H1 (cell line): Measurements from ENCODE around the gene DYRK2. TPM values are rescaled to one million over a fixed set of nuclear protein-coding genes. Genes with fewer than 3 reads are reported as not detected.
A peak's percentile ranks its signal among the peaks of the same experiment; 100 is the strongest.

Experiments used
- CTCF ChIA-PET: fragments of 300-600 bp; sonication (Branson Sonifier 250); formaldehyde crosslinking; loops from one replicate; lab custom pipeline; 2021; ENCODE audit not compliant: partially characterized antibody; lab: Charles Lee
- POLR2A ChIA-PET: fragments of 300-600 bp; sonication (Branson Sonifier 250); formaldehyde crosslinking; loops from one replicate; lab custom pipeline; 2021; ENCODE audit warnings: inconsistent platforms; ENCODE audit not compliant: partially characterized antibody; lab: Charles Lee
- DNase-seq, 2 experiments: peaks; one replicate each; pipeline versions ENCODE4 v3.0.0 to v3.0.0-alpha.2; 2010 to 2022; ENCODE audit warnings: low spot score in 2 of 2, low read depth in 1 of 2, mixed read lengths in 1 of 2
- FAIRE-seq: peaks from 2 replicates; lab custom pipeline; 2011; peaks lifted over from hg19 to GRCh38; lab: Jason Lieb, UNC
- H2AFZ ChIP-seq: 2 replicates; pipeline ENCODE4 v1.8.1; 2012; ENCODE audit warnings: low read length, inconsistent platforms
- H2AK5ac ChIP-seq: 2 replicates; pipeline ENCODE4 v1.6.1; 2013; ENCODE audit warnings: low read depth, low read length
- H2BK120ac ChIP-seq: replicated peaks from 2 replicates; pipeline ENCODE3; 2013; ENCODE audit warnings: low read depth, low read length, inconsistent platforms
- H2BK12ac ChIP-seq: 2 replicates; pipeline ENCODE4 v1.6.1; 2013; ENCODE audit warnings: low read depth, low read length
- H2BK15ac ChIP-seq: 2 replicates; pipeline ENCODE4 v1.6.1; 2013; ENCODE audit warnings: low read length
- H2BK20ac ChIP-seq: 2 replicates; pipeline ENCODE4 v1.6.1; 2013; ENCODE audit warnings: low read length
- H2BK5ac ChIP-seq: 2 replicates; pipeline ENCODE4 v1.6.1; 2013; ENCODE audit warnings: low read depth, low read length
- H3K14ac ChIP-seq: 2 replicates; pipeline ENCODE4 v1.6.1; 2013; ENCODE audit warnings: inconsistent platforms; ENCODE audit not compliant: insufficient read length
- H3K18ac ChIP-seq: 2 replicates; pipeline ENCODE4 v1.6.1; 2013; ENCODE audit warnings: low read length; ENCODE audit errors: extremely low read depth
- H3K23ac ChIP-seq: 2 replicates; pipeline ENCODE4 v1.6.1; 2013; ENCODE audit warnings: inconsistent platforms; ENCODE audit not compliant: insufficient read length
- H3K23me2 ChIP-seq: 2 replicates; pipeline ENCODE4 v1.6.1; 2013; ENCODE audit warnings: low read depth, low read length
- H3K27ac ChIP-seq: 2 replicates; pipeline ENCODE4 v1.6.1; 2011; ENCODE audit warnings: low read depth, low read length, inconsistent platforms
- H3K27me3 ChIP-seq, 4 experiments: replicated peaks in 1 of 4; 1 replicate in 1 of 4; 2 replicates in 3 of 4; pipeline versions ENCODE4 v1.6.1 to v1.8.1; 2011 to 2013; ENCODE audit warnings: low read length in 3 of 4, mild to moderate bottlenecking in 3 of 4, inconsistent platforms in 2 of 4, mixed read lengths in 2 of 4, moderate library complexity in 1 of 4; ENCODE audit not compliant: control insufficient read depth in 3 of 4, insufficient read depth in 3 of 4; ENCODE audit errors: extremely low read depth in 1 of 4
- H3K36me3 ChIP-seq, 4 experiments: 2 replicates each; pipeline versions ENCODE4 v1.6.1 to v1.8.1; 2011 to 2013; ENCODE audit warnings: mild to moderate bottlenecking in 4 of 4, low read length in 3 of 4, moderate library complexity in 2 of 4, control low read depth in 1 of 4, inconsistent platforms in 1 of 4; ENCODE audit not compliant: insufficient read depth in 4 of 4, control insufficient read depth in 2 of 4
- H3K4ac ChIP-seq: replicated peaks from 2 replicates; pipeline ENCODE3; 2013; ENCODE audit warnings: low read length, low read depth, mixed read lengths, inconsistent platforms; ENCODE audit not compliant: insufficient read length
- H3K4me1 ChIP-seq, 4 experiments: replicated peaks in 1 of 4; 1 replicate in 1 of 4; 2 replicates in 3 of 4; pipeline versions ENCODE4 v1.6.1 to v1.8.1; 2011 to 2013; ENCODE audit warnings: low read length in 3 of 4, inconsistent platforms in 2 of 4, mixed read lengths in 1 of 4; ENCODE audit not compliant: insufficient read depth in 4 of 4, control insufficient read depth in 3 of 4
- H3K4me2 ChIP-seq, 2 experiments: 2 replicates each; pipeline versions ENCODE4 v1.6.1 to v1.8.1; 2011 to 2013; ENCODE audit warnings: low read depth in 2 of 2, low read length in 2 of 2, control low read depth in 1 of 2, inconsistent platforms in 1 of 2, mild to moderate bottlenecking in 1 of 2; ENCODE audit not compliant: insufficient read depth in 1 of 2
- H3K4me3 ChIP-seq, 4 experiments: fragments of 200-600, 300-600 bp in 1 of 4; sonication (generic), shearing (Covaris generic), sonication (Bioruptor Twin) in 1 of 4; 2 replicates each; pipeline versions ENCODE4 v1.5.1 to v1.8.1; 2011 to 2016; ENCODE audit warnings: low read length in 4 of 4, low read depth in 3 of 4, control low read depth in 2 of 4, inconsistent platforms in 2 of 4, mild to moderate bottlenecking in 2 of 4, mixed read lengths in 1 of 4, moderate library complexity in 1 of 4; ENCODE audit not compliant: insufficient read depth in 2 of 4; ENCODE audit errors: extremely low read depth in 1 of 4
- H3K56ac ChIP-seq: replicated peaks from 2 replicates; pipeline ENCODE3; 2013; ENCODE audit warnings: low read depth, mild to moderate bottlenecking, mixed read lengths, low read length, inconsistent platforms; ENCODE audit not compliant: insufficient read length
- H3K79me1 ChIP-seq: 2 replicates; pipeline ENCODE4 v1.6.1; 2013; ENCODE audit warnings: low read depth, low read length, control low read depth
- H3K79me2 ChIP-seq, 2 experiments: 2 replicates each; pipeline versions ENCODE4 v1.6.1 to v1.8.1; 2012 to 2013; ENCODE audit warnings: low read length in 2 of 2, mild to moderate bottlenecking in 2 of 2, inconsistent platforms in 1 of 2; ENCODE audit not compliant: insufficient read depth in 2 of 2, control insufficient read depth in 1 of 2
- H3K9ac ChIP-seq, 4 experiments: replicated peaks in 1 of 4; 1 replicate in 1 of 4; 2 replicates in 3 of 4; pipeline versions ENCODE4 v1.6.1 to v1.8.1; 2011 to 2013; ENCODE audit warnings: low read depth in 3 of 4, low read length in 3 of 4, control low read depth in 2 of 4, mild to moderate bottlenecking in 2 of 4, moderate library complexity in 2 of 4, inconsistent platforms in 1 of 4; ENCODE audit errors: extremely low read depth in 1 of 4
- H3K9me3 ChIP-seq, 2 experiments: 2 replicates each; pipeline versions ENCODE4 v1.6.1 to v1.8.1; 2012 to 2013; ENCODE audit warnings: mild to moderate bottlenecking in 2 of 2, moderate library complexity in 2 of 2, control low read depth in 1 of 2, inconsistent platforms in 1 of 2, low read depth in 1 of 2, low read length in 1 of 2, mixed read lengths in 1 of 2; ENCODE audit not compliant: insufficient read depth in 2 of 2
- H4K20me1 ChIP-seq, 2 experiments: replicated peaks in 1 of 2; 2 replicates each; pipeline versions ENCODE3 to v1.8.1; 2011 to 2013; ENCODE audit warnings: inconsistent platforms in 2 of 2, low read length in 2 of 2, mild to moderate bottlenecking in 1 of 2; ENCODE audit not compliant: insufficient read depth in 2 of 2, control insufficient read depth in 1 of 2
- H4K5ac ChIP-seq: 2 replicates; pipeline ENCODE4 v1.6.1; 2013; ENCODE audit warnings: low read length, low read depth, mixed read lengths, inconsistent platforms; ENCODE audit not compliant: insufficient read length
- H4K8ac ChIP-seq: 2 replicates; pipeline ENCODE4 v1.8.0; 2013; ENCODE audit warnings: mild to moderate bottlenecking, moderate library complexity, low read length, inconsistent platforms; ENCODE audit not compliant: insufficient read depth; ENCODE audit errors: extremely low read depth
- H4K91ac ChIP-seq: replicated peaks from 2 replicates; pipeline ENCODE3; 2013; ENCODE audit warnings: low read length, mixed read lengths, inconsistent platforms; ENCODE audit not compliant: insufficient read length
- BRCA1 ChIP-seq: IDR thresholded peaks from 2 replicates; pipeline ENCODE4 v1.6.1; 2012; ENCODE audit warnings: low read depth, low read length, improper control_type of control experiment
- MAX ChIP-seq: IDR thresholded peaks from 2 replicates; pipeline ENCODE4 v1.6.1; 2012; ENCODE audit warnings: inconsistent platforms
- NRF1 ChIP-seq: IDR thresholded peaks from 2 replicates; pipeline ENCODE4 v1.6.1; 2011; ENCODE audit warnings: mild to moderate bottlenecking, low read depth, low read length, improper control_type of control experiment
- SP4 ChIP-seq: IDR thresholded peaks from 2 replicates; pipeline ENCODE4 v1.6.1; 2012; ENCODE audit warnings: low read length, inconsistent platforms
- TAF7 ChIP-seq: optimal IDR thresholded peaks from 2 replicates; pipeline ENCODE3; 2011; ENCODE audit warnings: low read depth, mild to moderate bottlenecking, inconsistent platforms, low read length, moderate library complexity, borderline replicate concordance
- TCF12 ChIP-seq: IDR thresholded peaks from 2 replicates; pipeline ENCODE4 v1.6.1; 2011; ENCODE audit warnings: low read depth, mild to moderate bottlenecking, low read length
- WGBS, 2 experiments: shearing (Covaris generic) in 1 of 2; methylation state at CpG; one replicate each; pipeline versions ENCODE4 v1.1.6 to v1.1.7; 2013 to 2015; ENCODE audit warnings: low lambda C conversion rate in 2 of 2, mixed read lengths in 2 of 2, inconsistent platforms in 1 of 2, low coverage in 1 of 2, missing lambda C conversion rate in 1 of 2; ENCODE audit not compliant: insufficient replicate concordance in 2 of 2, insufficient coverage in 1 of 2, insufficient read length in 1 of 2; ENCODE audit errors: extremely low coverage in 1 of 2, missing lambda C conversion rate in 1 of 2; 5-methylcytosine and 5-hydroxymethylcytosine counted together
- polyA plus RNA-seq, 7 experiments: library from polyadenylated mRNA; depleted of rRNA in 3 of 7; stranded (reverse) in 5 of 7; unstranded in 2 of 7; fragments of >200 nt in 5 of 7; fragments of 200-250 nt in 2 of 7; gene quantifications; 1 replicate in 5 of 7; 2 replicates in 1 of 7; 4 replicates in 1 of 7; pipeline versions ENCODE4 v1.2.1 to v1.2.3, GENCODE V29; 2011 to 2013; ENCODE audit warnings: missing spikeins in 2 of 7, mixed read lengths in 2 of 7
- total RNA-seq: library from RNA; stranded (reverse); fragmentation: NEBNext Ultra II Directional; extraction: Animal tissue kit (Norgen Biotek cat#: 25700); gene quantifications from 2 replicates; pipeline ENCODE4 v1.2.1, GENCODE V29; 2021

The DYRK2 gene
- total and polyA plus RNA-seq, 2 of the 8 experiments (the other 6 are each of a cell fraction or from before 2014, with no cell fraction given): 11.2 to 31.6 TPM

GRCh38 chr12:67649570-67650387 lies 1.2 kb downstream of the DYRK2 start:
- FAIRE-seq: no peak
- H3K36me3 ChIP-seq: peaks cover 0 to 10% (median 0%) of the 10 kb centered on the region in 4 experiments; a peak in 2 of 8 replicates
- no peaks in the 10 kb centered on the region for H3K9me3 ChIP-seq
- peak overlapping the region; percentile 39; the same call in 1 of the 2 replicates for H2AK5ac ChIP-seq
- peak overlapping the region; percentile 80 to 97 (median 88) for H3K9ac ChIP-seq
- peaks cover 0 to 14% (median 11%) of the 10 kb centered on the region in 4 experiments; a peak in 4 of 7 replicates for H3K4me1 ChIP-seq
- peak in 1 of 2 experiments; percentile 50 for DNase-seq
- H4K5ac ChIP-seq: peak overlapping the region; percentile 59
- POLR2A ChIA-PET: interaction anchor here (0.8 to 2.0 kb wide), 9 partner anchors 8 to 268 kb away, joined by 3 to 5 read pairs (median 4); no protein-coding TSS in a partner anchor
- no peak overlapping the region for H3K23ac ChIP-seq
- peaks cover 13% of the 10 kb centered on the region for H3K79me1 ChIP-seq
- H2BK5ac ChIP-seq: no peak overlapping the region
- peak overlapping the region; percentile 60 for H3K18ac ChIP-seq
- H2BK20ac ChIP-seq: no peak overlapping the region
- 0% methylated on average over 23 of the region's 65 CpGs; no CpG with 5 or more reads in 1 of the 2 experiments for WGBS, 2 experiments
- no peaks in the 10 kb centered on the region for H3K27me3 ChIP-seq
- peak overlapping the region; percentile 82 for H3K27ac ChIP-seq
- peak overlapping the region; percentile 84 for H4K91ac ChIP-seq
- H3K56ac ChIP-seq: peak overlapping the region; percentile 38
- no peak overlapping the region for H2BK15ac ChIP-seq
- H3K4me3 ChIP-seq: peak overlapping the region; percentile 79 to 99 (median 92)
- peak overlapping the region; percentile 99 for H4K8ac ChIP-seq
- H3K4ac ChIP-seq: peak overlapping the region; percentile 72
- peaks cover 30 to 56% of the 10 kb centered on the region in 2 experiments for H3K79me2 ChIP-seq
- no peak overlapping the region for H2AFZ ChIP-seq
- H2BK12ac ChIP-seq: no peak overlapping the region
- peak overlapping the region; percentile 91 for H3K14ac ChIP-seq
- H3K23me2 ChIP-seq: peaks cover 13% of the 10 kb centered on the region
- H4K20me1 ChIP-seq: peaks cover 9 to 18% of the 10 kb centered on the region in 2 experiments
- CTCF ChIA-PET: interaction anchor here (1.5 to 2.2 kb wide), 2 partner anchors 293 kb away, joined by 4 to 8 read pairs; no protein-coding TSS in a partner anchor
- H3K4me2 ChIP-seq: peak overlapping the region; percentile 85 to 93
- TF ChIP-seq TCF12 (no peak), BRCA1 (no peak), MAX (peak; percentile 84), TAF7 (peak; percentile 23), NRF1 (no peak), SP4 (0 out of 2 replicates have a peak, but pooled peaks have one; percentile 3)
- no peak overlapping the region for H2BK120ac ChIP-seq
